Stimulated activated CD4-positive, alpha-beta T cell treated with anti-CD3 and anti-CD28 coated beads, Interleukin-2, amount 100 ng/mL, for 48 hours (primary cell): ENCODE data around the gene MT3.

Experiments used
- DNase-seq, 2 donors: peaks; one replicate each; pipeline ENCODE4 v3.0.0-alpha.2; 2020

The MT3 gene

DNA sequence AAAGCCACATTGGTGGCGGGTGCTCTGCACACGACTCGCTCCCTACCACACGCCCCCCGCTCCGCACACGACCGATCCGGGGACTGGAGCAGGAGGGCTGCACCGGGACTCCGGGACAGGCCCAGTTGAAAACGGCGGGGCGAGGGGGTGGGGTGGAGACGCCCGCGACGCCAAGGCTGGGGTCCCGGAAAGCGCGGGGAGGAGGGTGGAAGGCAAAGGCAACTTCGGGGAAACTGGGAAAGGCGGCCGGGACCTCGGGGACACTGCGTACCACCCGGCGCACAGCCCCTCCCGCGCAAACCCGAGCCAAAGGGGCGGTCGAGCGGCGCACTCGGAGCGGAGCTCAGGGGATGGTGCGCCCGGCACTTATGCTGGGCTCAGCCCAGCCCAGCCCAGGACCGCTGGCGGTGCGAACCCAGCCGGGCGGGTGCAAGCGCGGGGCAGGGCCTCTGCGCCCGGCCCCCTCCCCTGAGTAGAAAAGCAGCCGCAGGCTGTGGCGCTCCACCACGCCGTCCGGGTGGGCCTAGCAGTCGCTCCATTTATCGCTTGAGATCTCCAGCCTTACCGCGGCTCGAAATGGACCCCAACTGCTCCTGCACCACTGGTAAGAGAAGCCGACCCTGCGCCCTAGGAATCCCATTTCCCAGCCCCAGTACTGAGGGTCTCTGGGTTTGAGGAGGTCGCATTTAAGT, 43.0 kb downstream of the MT3 start, which contains the start of gene MT1M:
Gene MT1M, plus strand, starts transcription at position 504 of the 692 bp plus-strand sequence. Its CDS starts 73 bp downstream, at position 577.
- DNase-seq = no peak

DNA sequence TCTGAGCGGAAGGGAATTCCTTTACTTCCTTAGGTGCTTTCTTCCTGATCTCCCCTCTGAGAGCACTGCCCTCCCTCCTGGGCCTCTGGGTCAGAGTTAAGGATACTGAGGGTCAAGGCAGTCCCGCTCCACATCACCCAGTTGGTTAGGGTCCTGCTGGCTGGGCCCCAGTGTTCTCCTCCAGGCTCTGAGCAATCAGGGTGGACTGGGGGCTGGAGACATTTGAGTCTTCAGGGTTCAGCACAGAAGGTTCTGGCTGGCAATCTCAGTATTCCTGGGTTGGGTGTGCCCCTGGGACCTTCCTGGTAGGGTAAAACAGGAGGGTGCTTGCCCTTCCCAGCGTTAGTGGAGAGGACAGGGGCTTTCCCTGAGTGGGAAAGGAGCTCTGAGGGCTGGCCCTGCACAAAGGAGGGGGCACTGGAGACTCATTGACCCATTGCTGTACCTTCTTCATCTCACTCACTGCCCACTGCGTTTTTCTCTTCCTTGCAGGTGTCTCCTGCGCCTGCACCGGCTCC, 43.6 kb downstream of the MT3 start:
- no peak for DNase-seq

DNA sequence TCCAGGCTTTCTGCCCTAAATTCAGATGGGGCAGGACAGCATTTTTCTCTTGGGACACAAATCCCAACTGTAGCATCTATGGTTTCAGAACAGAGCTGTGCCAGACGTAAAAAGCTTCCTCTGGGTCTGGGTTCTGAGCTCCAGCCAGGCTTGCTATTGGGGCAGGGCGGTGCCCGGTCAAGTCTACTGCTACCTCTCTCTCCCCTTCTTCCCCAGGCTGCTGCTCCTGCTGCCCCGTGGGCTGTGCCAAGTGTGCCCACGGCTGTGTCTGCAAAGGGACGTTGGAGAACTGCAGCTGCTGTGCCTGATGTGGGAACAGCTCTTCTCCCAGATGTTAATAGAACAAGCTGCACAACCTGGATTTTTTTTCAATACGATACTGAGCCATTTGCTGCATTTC, 44.2 kb downstream of the MT3 start:
- no peak for DNase-seq

DNA sequence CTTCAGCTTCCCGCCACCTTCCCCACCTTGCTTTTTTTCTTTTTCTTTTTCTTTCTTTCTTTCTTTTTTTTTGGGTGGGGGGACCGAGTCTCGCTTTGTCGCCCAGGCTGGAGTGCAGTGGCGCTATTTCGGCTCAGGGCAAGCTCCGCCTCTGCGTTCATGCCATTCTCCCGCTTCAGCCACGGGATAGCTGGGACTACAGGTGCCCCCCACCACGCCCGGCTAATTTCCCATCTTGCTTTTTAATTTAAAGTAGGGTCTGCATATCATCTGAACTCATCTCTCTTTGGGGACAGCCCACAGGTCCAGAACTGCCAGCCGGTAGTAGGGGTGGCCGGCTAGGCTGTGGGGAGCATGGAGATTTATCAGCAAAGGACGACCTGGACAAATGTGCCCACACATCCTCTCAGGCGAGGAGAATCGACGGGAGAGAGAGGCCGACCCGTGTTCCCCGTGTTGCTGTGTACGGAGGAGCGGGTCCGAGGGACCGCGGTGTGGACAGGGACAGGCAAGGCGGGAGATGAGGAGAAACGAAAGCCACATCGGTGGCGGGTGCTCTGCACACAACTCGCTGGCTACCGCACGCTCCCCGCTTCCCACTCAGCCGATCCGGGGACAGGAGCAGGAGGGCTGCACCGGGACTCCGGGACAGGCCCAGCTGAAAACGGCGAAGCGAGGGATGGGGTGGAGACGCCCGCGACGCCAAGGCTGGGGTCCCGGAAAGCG, 45.5 kb downstream of the MT3 start:
- no peak for DNase-seq

DNA sequence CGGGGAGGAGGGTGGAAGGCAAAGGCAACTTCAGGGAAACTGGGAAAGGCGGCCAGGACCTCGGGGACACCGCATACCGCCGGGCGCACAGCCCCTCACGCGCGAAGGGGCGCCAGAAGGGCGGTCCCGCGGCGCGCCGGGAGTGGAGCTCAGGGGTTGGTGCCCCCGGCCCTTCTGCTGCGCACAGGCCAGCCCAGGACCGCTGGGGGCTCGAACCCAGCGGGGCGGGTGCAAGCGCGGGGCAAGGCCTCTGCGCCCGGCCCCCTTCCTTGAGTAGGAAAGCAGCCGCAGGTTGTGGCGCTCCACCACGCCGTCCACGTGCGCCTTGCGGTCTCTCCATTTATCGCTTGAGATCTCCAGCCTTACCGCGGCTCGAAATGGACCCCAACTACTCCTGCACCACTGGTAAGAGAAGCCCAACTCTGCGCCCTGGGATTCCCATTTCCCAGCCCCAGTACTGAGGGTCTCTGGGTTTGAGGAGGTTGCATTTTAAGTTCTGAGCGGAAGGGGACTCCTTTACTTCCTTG, 46.2 kb downstream of the MT3 start:
- DNase-seq = no peak

DNA sequence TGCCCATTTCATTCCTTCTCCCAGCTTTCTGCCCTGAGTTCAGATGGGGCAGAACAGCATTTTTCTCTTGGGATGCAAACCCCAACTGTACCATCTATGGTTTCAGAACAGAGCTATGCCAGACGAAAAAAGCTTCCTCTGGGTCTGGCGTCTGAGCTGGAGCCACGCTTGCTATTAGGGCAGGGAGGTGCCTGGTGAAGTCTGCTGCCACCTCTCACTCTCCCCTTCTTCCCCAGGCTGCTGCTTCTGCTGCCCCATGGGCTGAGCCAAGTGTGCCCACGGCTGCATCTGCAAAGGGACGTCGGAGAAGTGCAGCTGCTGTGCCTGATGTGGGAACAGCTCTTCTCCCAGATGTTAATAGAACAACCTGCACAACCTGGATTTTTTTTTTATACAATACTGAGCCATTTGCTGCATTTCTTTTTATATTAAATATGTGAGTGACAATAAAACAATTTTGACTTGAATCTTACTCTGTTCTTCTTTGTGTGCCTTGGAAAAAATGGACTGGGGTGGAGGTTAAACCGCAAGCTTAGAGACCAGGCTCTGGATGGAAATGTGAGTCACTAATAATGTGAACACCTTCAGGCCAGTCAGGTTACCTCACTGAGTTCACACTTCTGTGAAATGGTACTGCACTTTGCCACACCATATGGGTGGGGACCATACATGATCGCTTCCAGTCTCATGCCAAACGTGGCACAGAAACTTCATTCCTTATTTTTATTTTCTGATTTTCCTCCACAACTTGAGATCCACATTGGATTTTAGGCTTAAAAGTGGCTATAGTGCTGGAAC, 47.5 kb downstream of the MT3 start:
- no peak for DNase-seq

DNA sequence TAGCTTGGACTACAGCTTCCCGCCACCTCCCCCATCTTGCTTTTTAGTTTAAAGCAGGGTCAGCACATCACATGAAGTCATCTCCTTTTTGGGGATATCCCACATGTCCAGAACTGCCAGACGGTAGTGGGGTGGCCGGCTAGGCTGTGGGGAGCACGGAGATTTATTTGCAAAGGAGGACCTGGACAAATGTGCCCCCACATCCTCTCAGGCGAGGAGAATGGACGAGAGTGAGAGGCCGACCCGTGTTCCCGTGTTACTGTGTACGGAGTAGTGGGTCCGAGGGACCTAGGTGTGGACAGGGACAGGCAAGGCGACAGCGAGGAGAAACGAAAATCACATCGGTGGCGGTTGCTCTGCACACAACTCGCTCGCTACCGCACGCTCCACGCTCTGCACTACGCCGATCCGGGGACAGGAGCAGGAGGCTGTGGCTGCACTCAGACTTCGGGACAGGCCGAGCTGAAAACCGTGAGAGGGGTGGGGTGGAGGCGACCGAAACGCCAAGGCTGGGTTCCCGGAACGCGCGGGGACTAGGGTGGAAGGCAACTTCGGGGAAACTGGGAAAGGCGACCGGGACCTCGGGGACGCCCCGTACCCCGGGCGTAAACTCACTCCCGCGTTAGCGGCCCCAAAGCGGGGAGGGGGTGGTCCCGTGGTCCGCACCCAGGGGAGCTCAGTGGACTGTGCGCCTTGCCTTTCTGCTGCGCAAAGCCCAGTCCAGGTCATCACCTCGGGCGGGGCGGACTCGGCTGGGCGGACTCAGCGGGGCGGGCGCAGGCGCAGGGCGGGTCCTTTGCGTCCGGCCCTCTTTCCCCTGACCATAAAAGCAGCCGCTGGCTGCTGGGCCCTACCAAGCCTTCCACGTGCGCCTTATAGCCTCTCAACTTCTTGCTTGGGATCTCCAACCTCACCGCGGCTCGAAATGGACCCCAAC, 48.8 kb downstream of the MT3 start, which contains the start of gene MT1A:
Gene MT1A, plus strand, starts transcription at position 853 of the 937 bp plus-strand sequence. Its CDS starts 73 bp downstream, at position 926.
- no peak for DNase-seq

DNA sequence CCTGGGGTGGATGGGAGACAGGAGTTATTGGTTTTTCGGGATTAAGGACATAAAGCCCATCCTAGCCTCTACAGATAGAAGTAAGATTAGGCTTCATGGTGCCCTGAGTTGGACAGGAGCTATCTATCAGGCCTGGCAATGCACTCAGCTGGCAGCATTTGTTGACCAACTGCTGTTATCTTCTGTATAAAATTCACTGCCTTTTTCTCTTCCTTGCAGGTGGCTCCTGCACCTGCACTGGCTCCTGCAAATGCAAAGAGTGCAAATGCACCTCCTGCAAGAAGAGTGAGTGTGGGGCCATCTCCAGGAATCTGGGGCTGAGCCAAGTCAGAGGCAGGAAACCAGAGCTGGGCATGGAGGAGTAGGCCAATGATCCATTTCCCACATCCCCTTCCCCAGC, 49.7 kb downstream of the MT3 start:
- DNase-seq = no peak

DNA sequence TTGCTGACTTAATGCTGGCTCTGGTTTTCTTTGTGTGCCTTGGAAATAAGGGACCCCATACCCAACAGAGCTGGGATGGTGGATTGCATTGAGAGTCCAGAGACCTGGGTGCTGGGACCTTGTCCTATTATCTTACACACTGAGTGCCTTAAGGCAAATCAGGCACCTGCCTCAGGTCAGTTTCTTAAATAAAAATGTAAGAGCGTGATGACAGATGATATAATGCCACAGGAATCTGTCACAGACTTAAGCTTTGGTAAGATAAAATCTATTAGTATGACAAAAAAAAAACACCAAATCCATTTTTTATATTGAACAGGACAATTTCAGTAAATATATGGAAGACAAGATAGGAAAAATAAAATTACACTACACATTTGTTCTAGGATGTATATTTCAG, 50.7 kb downstream of the MT3 start:
- DNase-seq = no peak
